ENCODE results near the gene LRP1.
"Not testable (repeated sequence)": the region's sequence is repeated elsewhere in the genome, so short reads cannot be mapped to it uniquely, and the experiment has no call there.

LRP1 gene

GRCh38 chr12:57116580-57117281, 11.6 kb upstream of the LRP1 start:
- TF ChIP-seq ELF4 (IDR thresholded peaks at IDR 0.05) (no peak), FOXA1 (IDR thresholded peaks at IDR 0.05) (no peak), L3MBTL2 (conservative IDR thresholded peaks at IDR 0.05) (no peak), SP1 (IDR thresholded peaks at IDR 0.05) (no peak), PKNOX1 (IDR thresholded peaks at IDR 0.05) (no peak), SUZ12 (IDR thresholded peaks at IDR 0.05) (no peak), ZNF384 (IDR thresholded peaks at IDR 0.05) (no peak), FOXK2 (IDR thresholded peaks at IDR 0.05) (no peak), BHLHE40 (IDR thresholded peaks at IDR 0.05; ENCODE audit: borderline replicate concordance) (no peak), FOXM1 (IDR thresholded peaks at IDR 0.05; ENCODE audit: borderline replicate concordance) (no peak), LEF1 (IDR thresholded peaks at IDR 0.05; ENCODE audit: borderline replicate concordance) (no peak), TARDBP (IDR thresholded peaks at IDR 0.05) (no peak), HDGF (IDR thresholded peaks at IDR 0.05; ENCODE audit: borderline replicate concordance) (no peak), CTBP1 (IDR thresholded peaks at IDR 0.05; ENCODE audit: borderline replicate concordance) (no peak)
- no peak for DNase-seq (ENCODE audit: extremely low spot score)
- ChIA-PET CTCF (interaction anchor here (1.3 kb wide), 1 partner anchor 8 kb away, joined by 7 read pairs; no protein-coding TSS in a partner anchor), POLR2A (no interaction called here)

- CTCF ChIA-PET: no interaction called here
- POLR2A ChIA-PET: no interaction called here
- TF ChIP-seq NFRKB (IDR thresholded peaks at IDR 0.05): no peak
- no peak for TF ChIP-seq ARNT (IDR thresholded peaks at IDR 0.05)
- no peak for TF ChIP-seq HDGF (IDR thresholded peaks at IDR 0.05; ENCODE audit: borderline replicate concordance)
- no peak for TF ChIP-seq LEF1 (IDR thresholded peaks at IDR 0.05; ENCODE audit: borderline replicate concordance)
- no peak for TF ChIP-seq SP1 (IDR thresholded peaks at IDR 0.05)
- TF ChIP-seq CTBP1 (IDR thresholded peaks at IDR 0.05; ENCODE audit: borderline replicate concordance): no peak
- no peak for TF ChIP-seq PKNOX1 (IDR thresholded peaks at IDR 0.05)
- no peak for TF ChIP-seq ZNF384 (IDR thresholded peaks at IDR 0.05)
- TF ChIP-seq FOXM1 (IDR thresholded peaks at IDR 0.05; ENCODE audit: borderline replicate concordance): no peak
- TF ChIP-seq TARDBP (IDR thresholded peaks at IDR 0.05): no peak
- no peak for DNase-seq (ENCODE audit: extremely low spot score)
Measured at GRCh38 chr12:57118711-57119271, 9.5 kb upstream of the LRP1 start.

- TF ChIP-seq ZNF384 (IDR thresholded peaks at IDR 0.05) (no peak), FOXM1 (IDR thresholded peaks at IDR 0.05; ENCODE audit: borderline replicate concordance) (no peak), LEF1 (IDR thresholded peaks at IDR 0.05; ENCODE audit: borderline replicate concordance) (no peak), BHLHE40 (IDR thresholded peaks at IDR 0.05; ENCODE audit: borderline replicate concordance) (no peak), SUZ12 (IDR thresholded peaks at IDR 0.05) (no peak), PKNOX1 (IDR thresholded peaks at IDR 0.05) (no peak), FOXA1 (IDR thresholded peaks at IDR 0.05) (no peak), CTBP1 (IDR thresholded peaks at IDR 0.05; ENCODE audit: borderline replicate concordance) (no peak), ELF4 (IDR thresholded peaks at IDR 0.05) (no peak)
- ChIA-PET POLR2A (no interaction called here), CTCF (interaction anchor here (3.1 kb wide), 1 partner anchor 8 kb away, joined by 17 read pairs; the partner anchor contains the start of gene STAT6)
- no peak for DNase-seq (ENCODE audit: extremely low spot score)
Measured at GRCh38 chr12:57119294-57120085, 8.8 kb upstream of the LRP1 start.

- POLR2A ChIA-PET: interaction anchor here (1.1 kb wide), 1 partner anchor 9 kb away, joined by 4 read pairs; no protein-coding TSS in a partner anchor
- CTCF ChIA-PET: interaction anchor here (0.8 to 3.1 kb wide), 3 partner anchors 9 to 62 kb away, joined by 3 to 17 read pairs (median 3); partner anchors contain the start of gene STAT6
- not testable (repeated sequence) for DNase-seq (ENCODE audit: extremely low spot score)
Measured at GRCh38 chr12:57120718-57121117, 7.6 kb upstream of the LRP1 start.

GRCh38 chr12:57123813-57124212, 4.5 kb upstream of the LRP1 start:
- CTCF ChIA-PET: interaction anchor here (0.7 to 3.1 kb wide), 14 partner anchors 8 to 135 kb away, joined by 3 to 19 read pairs (median 4); partner anchors contain the start of gene STAT6
- no peak for TF ChIP-seq ELF4 (IDR thresholded peaks at IDR 0.05)
- TF ChIP-seq SUZ12 (IDR thresholded peaks at IDR 0.05): no peak
- TF ChIP-seq LEF1 (IDR thresholded peaks at IDR 0.05; ENCODE audit: borderline replicate concordance): no peak
- no peak for TF ChIP-seq TARDBP (IDR thresholded peaks at IDR 0.05)
- no peak for TF ChIP-seq FOXK2 (IDR thresholded peaks at IDR 0.05)
- TF ChIP-seq ARNT (IDR thresholded peaks at IDR 0.05): no peak
- TF ChIP-seq PKNOX1 (IDR thresholded peaks at IDR 0.05): no peak
- no peak for TF ChIP-seq ZNF384 (IDR thresholded peaks at IDR 0.05)
- no peak for TF ChIP-seq FOXA1 (IDR thresholded peaks at IDR 0.05)
- no peak for TF ChIP-seq FOXM1 (IDR thresholded peaks at IDR 0.05; ENCODE audit: borderline replicate concordance)
- no peak for TF ChIP-seq NFRKB (IDR thresholded peaks at IDR 0.05)
- TF ChIP-seq BHLHE40 (IDR thresholded peaks at IDR 0.05; ENCODE audit: borderline replicate concordance): no peak
- TF ChIP-seq SP1 (IDR thresholded peaks at IDR 0.05): no peak
- TF ChIP-seq HDGF (IDR thresholded peaks at IDR 0.05; ENCODE audit: borderline replicate concordance): no peak
- TF ChIP-seq CTBP1 (IDR thresholded peaks at IDR 0.05; ENCODE audit: borderline replicate concordance): no peak
- TF ChIP-seq L3MBTL2 (conservative IDR thresholded peaks at IDR 0.05): no peak
- POLR2A ChIA-PET: interaction anchor here (0.7 to 1.0 kb wide), 2 partner anchors 11 to 13 kb away, joined by 3 to 4 read pairs; partner anchors contain the start of gene STAT6
- no peak for DNase-seq (ENCODE audit: extremely low spot score)

Measured in HEK293T (cell line).